ENCODE measurements around the gene SCAMP4. TPM values are rescaled to one million over a fixed set of nuclear protein-coding genes. Genes with fewer than 3 reads are reported as not detected.
A peak's percentile ranks its signal among the peaks of the same experiment; 100 is the strongest.
"Not testable (repeated sequence)": the region's sequence is repeated elsewhere in the genome, so short reads cannot be mapped to it uniquely, and the experiment has no call there.

The SCAMP4 gene
- total and polyA plus RNA-seq, 5 experiments from 2014 or later, result 12.1 to 23.4 (median 15.5) TPM

GRCh38 chr19:1879982-1880381, 25.2 kb upstream of the SCAMP4 start:
- Mint-ChIP-seq H3K4me1 (peaks cover 25 to 44% (median 37%) of the 10 kb centered on the region in 4 donors), H3K27ac (peak overlapping the region in 8 of 10 donors; percentile 41 to 90 (median 70)), H3K4me3 (peak overlapping the region in 4 of 10 donors; percentile 30 to 63 (median 49))
- H3K9me3 Mint-ChIP-seq, H3K36me3 Mint-ChIP-seq, ATAC-seq, H3K27me3 Mint-ChIP-seq, DNase-seq: not testable (repeated sequence)
- POLR2A ChIA-PET, result interaction anchor here (4.9 to 8.7 kb wide), 2 partner anchors 16 to 23 kb away, joined by 35 to 113 read pairs; no protein-coding TSS in a partner anchor

- H3K9me3 Mint-ChIP-seq, result peaks cover 0 to 2% (median 0%) of the 10 kb centered on the region in 9 donors
- ATAC-seq (no peak), DNase-seq (no peak)
- H3K4me3 Mint-ChIP-seq, result peak overlapping the region in 9 of 10 donors; percentile 28 to 68 (median 58)
- H3K4me1 Mint-ChIP-seq, result peaks cover 25 to 40% (median 37%) of the 10 kb centered on the region in 4 donors
- H3K27me3 Mint-ChIP-seq, result no peaks in the 10 kb centered on the region
- H3K27ac Mint-ChIP-seq, result peak overlapping the region in 8 of 10 donors; percentile 41 to 90 (median 81)
- peaks cover 3 to 7% (median 6%) of the 10 kb centered on the region in 3 donors for H3K36me3 Mint-ChIP-seq
- POLR2A ChIA-PET, result interaction anchor here (0.8 to 8.7 kb wide), 5 partner anchors 14 to 47 kb away, joined by 6 to 113 read pairs (median 9); no protein-coding TSS in a partner anchor
Measured at GRCh38 chr19:1880611-1881392, 24.4 kb upstream of the SCAMP4 start.

- H3K36me3 Mint-ChIP-seq, H3K9me3 Mint-ChIP-seq, H3K27me3 Mint-ChIP-seq, DNase-seq: not testable (repeated sequence)
- POLR2A ChIA-PET, result interaction anchor here (0.8 to 8.7 kb wide), 7 partner anchors 14 to 594 kb away, joined by 3 to 113 read pairs (median 8); partner anchors contain the start of genes GADD45B and MOB3A
- Mint-ChIP-seq H3K27ac (peak overlapping the region; percentile 96 to 100 (median 100)), H3K4me3 (peak overlapping the region; percentile 93 to 100 (median 99)), H3K4me1 (peaks cover 22 to 36% (median 33%) of the 10 kb centered on the region in 4 donors)
- peak in 1 of 2 donors; percentile 3 for ATAC-seq
Measured at GRCh38 chr19:1881393-1882088, 23.7 kb upstream of the SCAMP4 start.

- Mint-ChIP-seq H3K4me3 (peak overlapping the region; percentile 93 to 100 (median 99)), H3K27me3 (no peaks in the 10 kb centered on the region), H3K9me3 (peaks cover 0 to 2% (median 0%) of the 10 kb centered on the region in 9 donors), H3K27ac (peak overlapping the region; percentile 96 to 100 (median 100)), H3K4me1 (peaks cover 22 to 35% (median 33%) of the 10 kb centered on the region in 4 donors), H3K36me3 (peaks cover 3 to 7% (median 6%) of the 10 kb centered on the region in 3 donors)
- DNase-seq, result peak in 9 of 10 donors; percentile 60 to 93 (median 87)
- ATAC-seq, result peak; percentile 67 to 74
- POLR2A ChIA-PET, result interaction anchor here (0.6 to 8.7 kb wide), 9 partner anchors 13 to 594 kb away, joined by 3 to 113 read pairs (median 6); partner anchors contain the start of genes GADD45B and MOB3A
Measured at GRCh38 chr19:1882089-1882785, 23.0 kb upstream of the SCAMP4 start.

GRCh38 chr19:1882786-1883692, 22.2 kb upstream of the SCAMP4 start:
- DNase-seq, result no peak
- H3K4me3 Mint-ChIP-seq, result peak overlapping the region; percentile 93 to 100 (median 99)
- H3K27me3 Mint-ChIP-seq, result no peaks in the 10 kb centered on the region
- H3K4me1 Mint-ChIP-seq, result peaks cover 22 to 40% (median 35%) of the 10 kb centered on the region in 4 donors
- H3K36me3 Mint-ChIP-seq, result peaks cover 3 to 7% (median 6%) of the 10 kb centered on the region in 3 donors
- H3K9me3 Mint-ChIP-seq, result peaks cover 0 to 2% (median 0%) of the 10 kb centered on the region in 9 donors
- peak overlapping the region; percentile 96 to 100 (median 100) for H3K27ac Mint-ChIP-seq
- POLR2A ChIA-PET, result interaction anchor here (1.7 to 8.7 kb wide), 8 partner anchors 8 to 593 kb away, joined by 5 to 113 read pairs (median 9); partner anchors contain the start of gene GADD45B
- no peak for ATAC-seq

GRCh38 chr19:1883784-1884183, 21.4 kb upstream of the SCAMP4 start:
- Mint-ChIP-seq H3K9me3 (peaks cover 0 to 2% (median 0%) of the 10 kb centered on the region in 9 donors), H3K36me3 (peaks cover 3 to 7% (median 6%) of the 10 kb centered on the region in 3 donors), H3K27me3 (no peaks in the 10 kb centered on the region), H3K4me1 (peaks cover 22 to 42% (median 35%) of the 10 kb centered on the region in 4 donors), H3K4me3 (peak overlapping the region; percentile 93 to 100 (median 99)), H3K27ac (peak overlapping the region; percentile 96 to 100 (median 100))
- POLR2A ChIA-PET, result interaction anchor here (2.0 to 8.7 kb wide), 7 partner anchors 7 to 58 kb away, joined by 6 to 113 read pairs (median 12); no protein-coding TSS in a partner anchor
- ATAC-seq (peak; percentile 3 to 4), DNase-seq (peak in 1 of 10 donors; percentile 45)

- Mint-ChIP-seq H3K27ac (peak overlapping the region; percentile 96 to 100 (median 100)), H3K9me3 (peaks cover 0 to 2% (median 0%) of the 10 kb centered on the region in 9 donors), H3K4me3 (peak overlapping the region; percentile 93 to 100 (median 99)), H3K27me3 (no peaks in the 10 kb centered on the region), H3K36me3 (peaks cover 3 to 7% (median 6%) of the 10 kb centered on the region in 3 donors), H3K4me1 (peaks cover 22 to 42% (median 35%) of the 10 kb centered on the region in 4 donors)
- POLR2A ChIA-PET, result interaction anchor here (1.0 to 8.7 kb wide), 8 partner anchors 8 to 615 kb away, joined by 3 to 113 read pairs (median 10); partner anchors contain the start of gene CIRBP
- ATAC-seq, result peak; percentile 6 to 9
- peak in 4 of 10 donors; percentile 35 to 60 (median 46) for DNase-seq
Measured at GRCh38 chr19:1884291-1884718, 20.9 kb upstream of the SCAMP4 start.

GRCh38 chr19:1884719-1885334, 20.4 kb upstream of the SCAMP4 start:
- Mint-ChIP-seq H3K4me3 (peak overlapping the region; percentile 93 to 100 (median 99)), H3K36me3 (peaks cover 3 to 7% (median 6%) of the 10 kb centered on the region in 3 donors), H3K9me3 (peaks cover 0 to 2% (median 0%) of the 10 kb centered on the region in 9 donors), H3K4me1 (peaks cover 22 to 41% (median 35%) of the 10 kb centered on the region in 4 donors), H3K27ac (peak overlapping the region; percentile 96 to 100 (median 100)), H3K27me3 (no peaks in the 10 kb centered on the region)
- ATAC-seq, result peak in 1 of 2 donors; percentile 3
- peak in 1 of 10 donors; percentile 37 for DNase-seq
- POLR2A ChIA-PET, result interaction anchor here (0.6 to 8.7 kb wide), 11 partner anchors 8 to 616 kb away, joined by 3 to 113 read pairs (median 7); partner anchors contain the start of gene CIRBP

GRCh38 chr19:1885398-1886119, 19.6 kb upstream of the SCAMP4 start, which contains the start of gene ABHD17A:
ABHD17A (minus strand) TSS chr19:1885496; CDS start chr19:1881566, 3,930 bp downstream.
- DNase-seq (peak; percentile 90 to 96 (median 94)), ATAC-seq (peak; percentile 41 to 58)
- not testable (repeated sequence) for H3K27me3 Mint-ChIP-seq, H3K36me3 Mint-ChIP-seq, H3K9me3 Mint-ChIP-seq
- POLR2A ChIA-PET, result interaction anchor here (0.6 to 8.7 kb wide), 11 partner anchors 9 to 616 kb away, joined by 3 to 113 read pairs (median 7); partner anchors contain the start of gene CIRBP
- Mint-ChIP-seq H3K4me1 (peaks cover 22 to 40% (median 35%) of the 10 kb centered on the region in 4 donors), H3K4me3 (peak within 1 kb of the TSS; percentile 93 to 100 (median 99)), H3K27ac (peak within 1 kb of the TSS; percentile 96 to 100 (median 100))

All from naive thymus-derived CD8-positive, alpha-beta T cell (primary cell).